Measurements from ENCODE around the gene TREML4.
"Not testable (repeated sequence)": the region's sequence is repeated elsewhere in the genome, so short reads cannot be mapped to it uniquely, and the experiment has no call there.

TREML4 gene

DNA sequence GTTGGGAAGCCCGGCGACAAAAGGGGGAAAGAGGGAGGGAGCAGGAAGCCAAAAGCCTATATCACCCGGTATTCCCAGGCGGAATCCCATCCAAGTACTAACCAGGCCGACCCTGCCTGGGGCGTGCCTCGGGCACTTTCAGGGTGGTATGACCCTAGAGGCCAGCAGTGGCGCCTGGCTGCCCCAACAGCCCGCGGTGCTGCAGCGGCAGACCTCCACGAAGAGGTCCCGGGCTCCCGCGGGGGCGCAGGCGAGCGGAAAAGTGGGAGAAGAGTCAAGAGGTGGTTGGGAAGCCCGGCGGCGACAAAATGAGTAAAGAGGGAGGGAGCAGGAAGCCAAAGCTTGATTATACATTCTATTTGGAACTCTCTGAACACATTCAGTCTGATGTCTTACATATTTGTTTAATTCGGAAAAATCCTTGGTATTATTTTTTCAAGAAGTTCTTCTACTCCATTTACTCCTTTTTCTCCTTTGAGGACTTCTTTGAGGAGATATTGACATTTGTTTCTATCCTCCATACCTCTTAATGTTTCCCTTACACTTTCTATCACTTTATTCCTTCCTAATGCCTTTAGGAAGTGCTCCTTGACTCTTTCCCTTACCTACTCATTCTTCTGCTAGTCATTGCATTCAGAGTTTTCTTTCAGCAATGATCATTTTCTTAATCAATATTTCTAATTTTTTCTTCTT is 11.5 kb downstream of the TREML4 start:
- DNase-seq, result no peak
- in situ Hi-C loops (cut with HindIII; ENCODE audit: low pct_ligation_motif_present, low pct_unique_long_range_greater_than_20kb, low sequenced_read_pairs), result no loop called here

DNA sequence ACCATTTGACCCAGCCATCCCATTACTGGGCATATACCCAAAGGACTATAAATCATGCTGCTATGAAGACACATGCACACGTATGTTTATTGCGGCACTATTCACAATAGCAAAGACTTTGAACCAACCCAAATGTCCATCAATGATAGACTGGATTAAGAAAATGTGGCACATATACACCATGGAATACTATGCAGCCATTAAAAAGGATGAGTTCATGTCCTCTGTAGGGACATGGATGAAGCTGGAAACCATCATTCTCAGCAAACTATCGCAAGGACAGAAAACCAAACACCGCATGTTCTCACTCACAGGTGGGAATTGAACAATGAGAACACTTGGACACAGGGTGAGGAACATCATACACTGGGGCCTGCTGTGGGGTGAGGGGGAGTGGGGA is 18.4 kb downstream of the TREML4 start:
- in situ Hi-C loops (cut with HindIII; ENCODE audit: low pct_ligation_motif_present, low pct_unique_long_range_greater_than_20kb, low sequenced_read_pairs); DNase-seq: not testable (repeated sequence)

DNA sequence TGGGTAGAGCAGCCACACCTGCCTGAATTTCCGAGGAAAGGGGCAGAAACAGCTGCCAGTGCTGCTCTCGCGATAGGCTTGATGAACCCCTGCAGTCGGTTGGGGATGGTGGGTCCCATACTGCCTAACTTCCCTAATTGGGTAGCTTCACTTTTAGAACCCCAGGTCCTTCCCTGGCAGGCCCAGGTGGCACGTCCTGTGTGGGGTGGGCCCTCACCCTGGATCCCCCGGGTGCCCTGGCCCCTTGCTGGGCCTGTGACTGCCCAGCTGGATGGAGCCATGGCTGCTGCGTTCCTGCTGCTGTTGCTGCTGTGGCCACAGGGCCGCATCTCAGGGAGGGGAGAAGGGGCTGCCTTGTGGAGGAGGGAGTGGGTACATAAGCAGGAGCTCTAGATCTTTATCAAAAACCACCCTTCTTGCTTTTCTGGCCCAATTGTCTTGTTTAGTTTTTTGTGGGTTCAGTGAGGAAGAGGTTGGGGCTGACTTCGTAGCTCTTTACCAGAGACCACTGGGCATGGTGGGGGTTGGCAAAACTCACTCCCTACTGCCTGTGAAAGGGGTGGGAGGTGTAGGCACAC is 19.2 kb downstream of the TREML4 start:
- in situ Hi-C loops (cut with HindIII; ENCODE audit: low pct_ligation_motif_present, low pct_unique_long_range_greater_than_20kb, low sequenced_read_pairs), result no loop called here
- DNase-seq, result no peak

DNA sequence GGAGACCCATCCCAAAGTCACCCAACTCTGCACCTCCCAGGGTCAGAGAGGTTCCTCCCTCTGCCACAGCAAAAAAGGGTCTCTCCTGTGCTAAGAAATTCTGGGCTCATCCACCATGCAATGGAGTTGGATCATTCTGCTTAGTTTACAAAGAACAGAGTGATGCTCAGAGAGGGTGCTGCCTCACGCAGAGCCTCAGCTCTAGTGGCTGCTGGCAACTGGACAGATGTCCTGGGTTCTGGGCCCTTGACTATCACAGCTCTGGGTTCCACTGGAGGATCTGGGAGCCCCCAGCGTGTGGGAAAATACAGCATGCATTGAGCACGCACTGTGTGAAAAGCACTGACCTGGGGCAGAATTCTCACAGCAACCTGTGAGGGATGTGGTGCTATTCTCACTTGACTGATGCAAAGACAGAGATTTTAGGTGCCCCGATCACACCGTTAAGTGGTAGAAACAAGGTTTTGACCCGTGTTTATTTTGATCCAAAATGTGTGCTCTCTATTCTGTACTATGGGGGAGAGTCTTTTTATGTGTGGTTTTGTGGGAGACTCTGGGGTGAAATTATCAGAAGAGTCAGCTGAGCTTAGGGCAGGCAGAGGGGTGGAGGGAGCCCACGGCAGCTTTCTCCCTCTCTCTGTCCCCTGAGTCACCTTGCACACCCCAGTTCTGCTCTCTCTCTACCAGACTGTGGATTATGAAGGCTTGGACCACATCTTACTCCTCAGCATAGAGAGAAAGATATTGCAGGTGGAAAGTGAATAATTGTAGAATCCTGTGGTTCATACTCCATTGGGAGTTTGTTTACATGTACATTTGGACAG is 19.9 kb downstream of the TREML4 start:
- no peak for DNase-seq
- in situ Hi-C loops (cut with HindIII; ENCODE audit: low pct_ligation_motif_present, low pct_unique_long_range_greater_than_20kb, low sequenced_read_pairs), result no loop called here

DNA sequence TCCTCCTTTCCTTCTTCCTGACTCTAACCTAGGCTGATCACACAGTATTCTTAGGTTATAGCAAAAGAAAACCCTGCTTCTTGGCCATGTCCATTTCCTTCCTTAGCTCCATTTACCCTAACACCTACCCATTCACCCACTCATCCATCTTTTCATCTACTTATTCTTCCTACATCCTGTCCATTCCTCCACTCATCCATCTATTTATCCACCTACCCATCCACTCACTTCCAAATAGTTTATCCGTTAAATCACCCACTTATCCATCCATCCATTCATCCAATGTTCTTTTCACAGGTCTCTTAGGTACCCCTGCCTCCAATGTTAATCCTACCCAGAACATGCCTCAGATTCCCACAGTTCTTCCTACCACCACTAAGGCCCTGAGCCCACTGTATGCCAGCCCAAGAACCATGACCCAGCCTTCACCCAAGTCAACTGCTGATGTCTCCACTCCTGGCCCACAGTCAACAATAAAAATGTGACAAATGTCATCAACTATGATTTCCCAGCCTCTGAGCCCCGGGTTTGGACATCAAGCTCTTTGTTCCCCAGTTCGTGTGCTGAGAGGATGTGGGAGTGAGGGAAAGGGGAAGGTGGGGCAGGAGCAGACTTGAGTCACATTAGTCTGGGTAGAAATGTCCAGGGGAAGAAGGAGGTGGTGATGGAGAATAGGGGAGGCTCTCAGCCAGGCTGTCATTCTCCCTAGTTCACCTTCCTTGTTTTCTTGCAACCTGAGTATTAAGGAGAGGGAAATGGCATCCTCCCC is 24.4 kb downstream of the TREML4 start:
- no peak for DNase-seq
- in situ Hi-C loops (cut with HindIII; ENCODE audit: low pct_ligation_motif_present, low pct_unique_long_range_greater_than_20kb, low sequenced_read_pairs), result no loop called here

DNA sequence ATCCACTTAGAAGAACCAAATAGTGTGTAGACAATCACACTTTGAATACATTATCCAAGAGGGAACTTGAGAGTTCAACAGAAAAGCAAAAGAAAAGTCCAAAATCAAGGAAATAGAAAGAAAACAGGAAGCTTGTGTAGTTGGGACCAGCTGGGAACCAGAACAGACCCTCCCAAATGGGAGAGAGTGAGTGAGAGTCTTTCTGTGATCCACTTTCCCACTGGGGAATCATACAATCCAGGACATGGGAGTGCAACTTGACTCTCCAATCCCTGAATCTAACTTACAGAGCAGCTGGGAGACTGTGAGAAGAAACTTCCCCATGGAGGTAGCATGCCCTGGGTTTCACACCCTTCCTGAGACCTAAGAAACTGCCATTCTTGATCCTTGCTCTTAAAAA is 27.0 kb downstream of the TREML4 start:
- DNase-seq, result no peak
- in situ Hi-C loops (cut with HindIII; ENCODE audit: low pct_ligation_motif_present, low pct_unique_long_range_greater_than_20kb, low sequenced_read_pairs), result no loop called here

DNA sequence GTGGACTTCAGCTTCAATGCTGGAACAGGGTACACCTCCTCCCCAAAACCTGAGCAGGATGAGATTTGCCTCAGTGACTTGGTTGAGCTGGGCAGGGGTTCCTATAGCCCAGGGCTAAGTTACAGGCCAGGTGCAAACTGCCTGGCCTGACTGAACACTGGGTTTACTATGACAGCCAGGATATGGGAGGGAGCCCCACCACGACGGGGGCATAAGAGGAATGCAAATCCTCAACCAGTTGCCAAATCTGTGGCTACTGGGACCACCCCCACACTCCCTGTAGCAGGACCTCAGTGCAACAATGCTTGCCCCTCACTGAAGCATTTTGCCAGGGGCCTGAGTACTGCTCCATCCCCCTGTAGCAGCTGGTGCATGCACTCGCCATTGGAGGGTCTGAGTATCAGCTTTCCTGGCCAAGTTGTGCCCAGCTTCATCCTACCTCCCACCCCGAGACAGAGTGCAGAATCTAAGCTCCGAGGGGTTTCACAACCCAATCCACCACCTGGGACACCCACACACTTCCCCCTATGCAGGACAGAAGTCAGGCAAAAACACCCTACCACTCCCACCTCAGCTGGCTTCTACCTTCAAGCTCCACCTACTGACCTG is 27.6 kb downstream of the TREML4 start:
- no peak for DNase-seq
- in situ Hi-C loops (cut with HindIII; ENCODE audit: low pct_ligation_motif_present, low pct_unique_long_range_greater_than_20kb, low sequenced_read_pairs), result no loop called here

DNA sequence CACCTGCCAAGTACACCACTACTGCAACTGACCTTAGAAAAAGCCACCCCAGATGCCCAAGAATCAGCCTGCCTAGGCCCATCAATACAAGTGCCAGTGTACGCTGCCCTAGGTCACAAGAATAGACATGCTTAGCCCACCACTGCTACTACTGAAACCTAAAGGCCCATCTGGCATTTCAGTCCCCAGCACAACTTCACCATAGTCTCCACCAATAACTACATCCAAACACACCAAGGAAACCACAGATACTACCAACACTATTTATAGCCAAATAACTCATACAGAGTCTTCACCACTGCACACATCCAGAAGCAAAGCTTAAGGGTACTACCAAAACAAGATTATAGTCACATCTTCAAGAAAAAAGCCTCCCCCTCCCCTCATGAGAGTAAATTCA is 28.2 kb downstream of the TREML4 start:
- no peak for DNase-seq
- in situ Hi-C loops (cut with HindIII; ENCODE audit: low pct_ligation_motif_present, low pct_unique_long_range_greater_than_20kb, low sequenced_read_pairs), result no loop called here

DNA sequence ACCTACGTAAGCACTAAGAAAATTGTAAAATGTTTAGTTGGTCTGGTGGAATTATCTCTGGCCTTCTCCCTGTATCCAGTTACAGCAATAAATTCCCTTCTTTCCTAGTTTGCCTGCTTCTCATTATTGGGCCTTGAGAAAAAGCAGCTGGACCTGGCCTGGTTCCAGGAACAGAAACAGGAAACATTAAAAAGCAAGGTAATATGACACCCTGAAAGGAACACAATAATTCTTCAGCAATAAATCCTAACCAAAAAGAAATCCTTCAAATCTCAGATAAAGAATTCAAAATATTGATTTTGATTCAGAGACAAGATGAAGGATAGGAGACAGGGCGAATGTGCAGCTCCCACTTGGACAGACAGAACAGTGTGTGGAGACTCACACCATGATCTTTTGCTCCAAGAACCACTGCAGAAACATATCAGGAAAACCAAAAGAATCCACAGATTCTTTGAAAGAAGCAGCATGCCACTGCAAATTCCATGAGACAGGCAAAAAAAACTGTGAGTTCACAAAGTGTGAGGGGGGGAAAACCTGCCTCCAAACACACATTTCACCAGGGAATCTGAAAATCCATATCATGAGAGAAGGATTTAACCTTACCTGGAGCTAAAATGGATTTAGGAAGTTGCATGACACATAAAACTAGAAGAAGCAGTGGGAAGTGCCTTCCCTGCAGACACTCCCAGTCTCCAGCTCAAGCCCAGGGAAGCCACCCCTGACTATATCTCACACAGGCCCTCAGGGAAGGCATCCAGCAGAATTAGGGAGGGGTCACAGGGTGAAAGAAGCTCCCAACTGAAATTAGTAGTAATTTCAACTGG is 29.4 kb downstream of the TREML4 start:
- no peak for DNase-seq
- in situ Hi-C loops (cut with HindIII; ENCODE audit: low pct_ligation_motif_present, low pct_unique_long_range_greater_than_20kb, low sequenced_read_pairs), result no loop called here

DNA sequence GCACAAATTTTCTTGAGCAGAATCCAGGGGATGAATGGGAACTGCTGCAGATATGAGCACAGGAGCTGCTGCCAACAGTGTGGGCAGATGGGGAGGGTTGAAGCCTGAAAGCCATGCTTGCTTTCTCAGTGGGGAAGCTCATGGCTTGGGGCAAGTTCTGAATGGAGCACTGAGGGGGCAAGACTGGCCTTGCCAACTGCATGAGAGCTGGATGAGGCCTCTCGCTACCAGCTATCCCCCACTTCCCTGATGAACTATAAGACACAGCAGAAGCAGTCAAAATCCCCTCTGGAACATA is 30.0 kb downstream of the TREML4 start:
- in situ Hi-C loops (cut with HindIII; ENCODE audit: low pct_ligation_motif_present, low pct_unique_long_range_greater_than_20kb, low sequenced_read_pairs), result no loop called here
- no peak for DNase-seq

DNA sequence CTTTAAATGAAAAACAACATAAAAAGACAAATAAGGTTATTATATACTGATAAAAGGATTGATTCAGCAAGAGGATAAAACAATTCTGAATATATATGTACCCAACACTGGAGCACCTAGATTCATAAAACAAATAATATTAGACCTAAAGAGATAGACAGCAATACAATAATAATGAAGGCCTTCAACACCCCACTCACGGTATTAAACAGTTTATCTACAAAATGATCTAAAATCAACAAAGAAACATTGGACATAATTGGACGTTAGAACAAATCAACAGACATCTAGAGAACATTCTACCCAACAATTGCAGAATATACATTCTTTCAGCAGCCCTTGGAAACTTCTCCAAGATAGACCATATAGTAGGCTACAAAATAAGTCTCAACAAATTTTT is 34.3 kb downstream of the TREML4 start:
- in situ Hi-C loops (cut with HindIII; ENCODE audit: low pct_ligation_motif_present, low pct_unique_long_range_greater_than_20kb, low sequenced_read_pairs), result no loop called here
- no peak for DNase-seq

DNA sequence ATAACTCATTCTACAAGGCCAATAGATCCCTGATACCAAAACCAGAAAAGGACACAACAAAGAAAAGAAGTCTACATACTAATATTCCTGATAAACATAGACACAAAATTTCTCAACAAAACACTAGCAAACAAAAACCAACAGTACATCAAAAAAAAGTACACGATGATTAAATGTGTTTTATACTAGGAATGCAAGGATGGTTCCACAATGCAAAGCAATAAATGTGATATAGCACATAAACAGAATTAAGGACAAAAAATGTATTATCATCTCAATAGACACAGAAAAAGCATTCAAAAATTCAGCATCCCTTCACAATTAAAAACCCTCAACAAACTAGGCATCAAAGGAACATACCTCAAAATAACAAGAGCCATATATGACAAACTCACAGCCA is 35.1 kb downstream of the TREML4 start:
- in situ Hi-C loops (cut with HindIII; ENCODE audit: low pct_ligation_motif_present, low pct_unique_long_range_greater_than_20kb, low sequenced_read_pairs), result no loop called here
- no peak for DNase-seq

DNA sequence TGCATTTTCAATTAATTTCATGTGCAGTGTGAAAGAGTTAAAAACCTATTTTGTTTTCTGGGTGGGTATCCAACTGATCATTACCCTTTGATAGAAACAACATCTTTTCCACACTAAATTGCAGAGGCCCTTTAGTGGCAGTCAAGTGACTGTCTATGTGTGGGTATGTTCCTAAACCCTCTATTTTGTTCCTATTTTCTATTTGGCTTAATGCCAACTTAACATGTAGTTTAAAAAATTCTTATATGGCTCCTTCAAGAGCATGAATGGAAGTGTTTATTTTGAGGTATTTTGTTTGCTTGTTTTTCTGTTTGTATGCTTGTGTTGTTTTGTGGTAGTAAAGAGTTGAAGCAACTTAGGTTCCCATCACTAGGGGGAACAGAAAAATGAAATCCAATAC is 38.4 kb downstream of the TREML4 start:
- in situ Hi-C loops (cut with HindIII; ENCODE audit: low pct_ligation_motif_present, low pct_unique_long_range_greater_than_20kb, low sequenced_read_pairs), result no loop called here
- DNase-seq, result no peak

DNA sequence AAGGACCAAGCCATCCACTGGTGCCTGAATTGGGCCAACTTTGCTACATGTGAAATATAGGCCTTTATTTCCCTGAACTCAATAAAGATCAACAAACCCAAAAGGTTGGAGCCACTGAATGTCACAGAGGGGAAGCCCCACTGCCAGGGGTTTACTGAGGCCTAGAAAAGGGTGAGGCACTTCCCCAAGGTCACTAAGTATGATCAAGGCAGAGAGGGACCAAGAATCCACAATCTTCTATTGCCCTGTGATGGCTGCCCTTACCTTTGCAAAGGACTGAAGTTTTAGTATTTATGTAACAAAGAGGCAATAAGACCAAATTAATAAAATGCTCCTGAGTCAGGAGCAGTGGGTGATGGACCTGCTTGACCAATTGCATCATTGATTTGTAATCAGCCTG is 40.3 kb downstream of the TREML4 start:
- in situ Hi-C loops (cut with HindIII; ENCODE audit: low pct_ligation_motif_present, low pct_unique_long_range_greater_than_20kb, low sequenced_read_pairs), result no loop called here
- no peak for DNase-seq

DNA sequence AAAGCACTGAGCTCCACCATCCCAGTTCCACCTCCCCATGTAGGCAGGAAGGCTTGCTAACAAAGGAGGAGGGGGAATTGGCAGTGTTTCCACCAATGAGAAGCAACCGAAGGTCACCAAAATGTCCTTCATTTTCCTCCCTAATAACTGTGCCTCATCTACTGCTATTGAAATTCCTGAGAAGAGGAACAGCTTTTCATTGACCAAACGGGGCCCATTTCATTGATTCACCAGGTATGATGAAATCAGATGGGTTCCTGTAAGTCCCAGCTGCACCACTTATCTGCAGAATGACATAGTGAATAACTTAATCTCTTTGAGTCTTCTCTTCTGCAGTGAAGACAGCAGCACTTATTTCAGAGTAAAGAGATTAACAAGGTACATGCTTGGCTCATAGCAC is 41.0 kb downstream of the TREML4 start:
- no peak for DNase-seq
- in situ Hi-C loops (cut with HindIII; ENCODE audit: low pct_ligation_motif_present, low pct_unique_long_range_greater_than_20kb, low sequenced_read_pairs), result no loop called here

DNA sequence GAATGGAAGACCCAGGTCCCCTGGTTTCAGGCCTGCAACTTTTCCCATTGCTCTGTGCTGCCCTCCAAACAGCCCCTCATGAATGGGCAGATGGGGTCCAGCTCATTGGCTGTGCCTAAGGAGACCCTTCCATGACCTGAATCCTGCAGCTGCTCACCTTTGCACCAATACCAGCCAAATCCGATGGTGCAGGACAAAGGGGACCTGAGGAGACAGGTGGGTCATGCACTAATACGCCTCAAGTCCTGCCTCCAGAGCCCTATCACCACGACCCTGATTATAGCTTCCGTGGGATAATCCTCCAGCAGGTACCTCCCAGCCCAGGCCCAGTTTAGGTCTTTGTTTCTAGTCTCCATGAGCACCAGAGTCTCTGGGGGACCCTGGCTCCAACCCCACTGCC is 41.6 kb downstream of the TREML4 start:
- in situ Hi-C loops (cut with HindIII; ENCODE audit: low pct_ligation_motif_present, low pct_unique_long_range_greater_than_20kb, low sequenced_read_pairs), result no loop called here
- no peak for DNase-seq

DNA sequence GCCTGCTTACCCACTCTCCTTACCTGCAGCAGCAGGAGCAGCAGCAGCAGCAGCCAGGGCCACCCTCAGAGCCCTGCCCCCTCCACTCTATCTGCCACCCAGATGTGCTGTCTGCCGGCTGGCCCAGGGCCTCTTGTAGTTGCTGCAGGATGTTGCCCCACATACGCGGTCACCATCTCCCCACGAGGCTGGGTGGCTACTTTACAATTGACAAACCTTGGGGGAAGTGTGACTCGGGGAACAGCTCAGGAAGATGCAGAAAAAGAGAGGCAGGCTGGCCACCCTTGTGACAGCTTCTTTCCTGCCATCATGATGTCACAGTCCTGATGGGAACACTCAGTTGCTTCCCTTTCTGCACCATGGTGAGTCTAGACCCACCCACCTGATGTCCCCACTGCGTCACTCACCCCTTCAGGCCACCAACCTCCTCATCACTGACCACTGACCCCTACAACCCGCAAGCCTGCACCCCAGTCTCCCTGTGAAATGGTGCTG is 43.8 kb downstream of the TREML4 start:
- DNase-seq, result no peak
- in situ Hi-C loops (cut with HindIII; ENCODE audit: low pct_ligation_motif_present, low pct_unique_long_range_greater_than_20kb, low sequenced_read_pairs), result no loop called here

DNA sequence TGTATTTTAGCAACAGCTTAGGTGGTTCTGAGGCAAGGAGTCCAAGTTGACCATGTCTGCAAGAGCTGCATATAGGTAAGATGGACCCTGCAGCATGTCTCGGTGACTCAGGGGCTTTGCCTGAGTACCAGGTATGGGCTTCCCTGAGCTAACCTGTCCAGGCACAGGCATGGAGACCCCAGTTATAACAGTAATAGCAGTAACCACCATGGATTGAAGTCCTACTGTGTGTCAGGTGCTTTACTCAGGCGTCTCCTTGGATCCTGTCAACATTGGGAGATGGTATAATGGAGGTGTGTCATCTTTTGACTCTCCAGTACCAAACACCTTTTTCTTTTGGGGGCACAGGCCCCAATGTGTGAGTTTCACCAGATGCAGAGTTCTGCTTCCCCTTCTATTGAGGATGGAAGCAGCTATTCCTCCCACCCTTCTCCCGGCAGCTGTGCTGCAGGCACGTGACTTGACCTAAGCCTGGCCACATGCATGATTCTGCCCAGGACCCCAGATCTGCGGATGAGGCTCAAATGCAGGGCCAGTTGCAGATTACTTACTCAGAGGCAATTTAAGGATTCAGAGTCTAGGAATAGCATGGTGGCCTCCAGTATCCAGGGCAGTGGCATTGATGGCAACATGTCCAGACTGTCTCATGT is 44.6 kb downstream of the TREML4 start:
- in situ Hi-C loops (cut with HindIII; ENCODE audit: low pct_ligation_motif_present, low pct_unique_long_range_greater_than_20kb, low sequenced_read_pairs), result no loop called here
- no peak for DNase-seq
